K562 (cell line): ENCODE data around the gene ERH. TPM values are rescaled to one million over a fixed set of nuclear protein-coding genes. Genes with fewer than 3 reads are reported as not detected.

Experiments used
- CC2D1A ChIP-seq: fragments of 450-650 bp; IDR thresholded peaks from 2 replicates; pipeline ENCODE4 v1.6.1; 2017; ENCODE audit warnings: mild to moderate bottlenecking
- E2F3 ChIP-seq: fragments of 250-450 bp; sonication (Bioruptor Pico); IDR thresholded peaks from 2 replicates; pipeline ENCODE4 v1.4.0; 2020; ENCODE audit warnings: mild to moderate bottlenecking
- GABPB1 ChIP-seq: sonication (generic); formaldehyde crosslinking; IDR thresholded peaks from 2 replicates; pipeline ENCODE4 v1.8.0; 2022; ENCODE audit warnings: mild to moderate bottlenecking, missing genetic modification reagents
- NR2C1 ChIP-seq, 2 experiments: fragments of 450-650 bp; IDR thresholded peaks; 2 replicates each; pipeline ENCODE4 v1.6.1; 2017; ENCODE audit warnings: mild to moderate bottlenecking in 2 of 2, antibody characterized with exemption in 1 of 2, inconsistent platforms in 1 of 2, missing compliant biosample characterization in 1 of 2, missing genetic modification characterization in 1 of 2
- NR2F6 ChIP-seq: fragments of 450-650 bp; formaldehyde crosslinking; IDR thresholded peaks from 2 replicates; pipeline ENCODE4 v1.4.0; 2020; ENCODE audit warnings: mild to moderate bottlenecking
- RBM34 ChIP-seq: fragments of 200-400 bp; formaldehyde crosslinking; IDR thresholded peaks from 2 replicates; pipeline ENCODE4 v1.6.1; 2018; ENCODE audit warnings: low read length, borderline replicate concordance; ENCODE audit not compliant: insufficient read depth
- RFX7 ChIP-seq: fragments of 250-450 bp; sonication (Bioruptor Pico); IDR thresholded peaks from 2 replicates; pipeline ENCODE4 v1.5.1; 2021; ENCODE audit warnings: mild to moderate bottlenecking
- ZBED1 ChIP-seq: IDR thresholded peaks from 2 replicates; pipeline ENCODE4 v1.6.1; 2014
- ZNF764 ChIP-seq: fragments of 250-450 bp; sonication (Bioruptor Pico); IDR thresholded peaks from 2 replicates; pipeline ENCODE4 v1.4.0; 2020; ENCODE audit warnings: low read depth, mild to moderate bottlenecking, moderate library complexity
- polyA plus RNA-seq, 8 experiments: library from polyadenylated mRNA; depleted of rRNA in 4 of 8; stranded (reverse) in 5 of 8; unstranded in 3 of 8; fragments of >200 nt; fragmentation: Nextera tagmentation in 2 of 8; fragmentation: Illumina TruSeq in 1 of 8; extraction: Ambion mirVana in 2 of 8; extraction: Trizol in 1 of 8; gene quantifications; 2 replicates each; pipeline versions ENCODE4 v1.2.1 to v1.2.3, GENCODE V29; 2011 to 2014; ENCODE audit warnings: inconsistent platforms in 1 of 8, missing spikeins in 1 of 8
- total RNA-seq, 7 experiments: library from RNA; depleted of rRNA in 6 of 7; stranded (reverse); fragments of >200 nt in 6 of 7; fragmentation: Illumina TruSeq in 2 of 7; extraction: Trizol in 2 of 7; gene quantifications; 2 replicates each; pipeline versions ENCODE4 v1.2.1 to v1.2.3, GENCODE V29; 2011 to 2021; ENCODE audit warnings: low replicate concordance in 1 of 7
- TF ChIP-seq, protein P1 (sequence below): sonication (generic); formaldehyde crosslinking; IDR thresholded peaks from 2 replicates; pipeline ENCODE4 v1.8.0; 2023; ENCODE audit warnings: missing genetic modification reagents, mild to moderate bottlenecking, borderline replicate concordance
- TF ChIP-seq, protein P2 (sequence below): fragments of 200-800 bp; sonication (Bioruptor generic); IDR thresholded peaks from 2 replicates; pipeline ENCODE4 v1.6.1; 2016; ENCODE audit warnings: missing genetic modification characterization, missing compliant biosample characterization
- TF ChIP-seq, protein P3 (sequence below): sonication (generic); formaldehyde crosslinking; IDR thresholded peaks from 2 replicates; pipeline ENCODE4 v1.5.0; 2020; ENCODE audit warnings: missing genetic modification reagents

Gene ERH
- total and polyA plus RNA-seq, 9 of the 15 experiments (the other 6 are each of a cell fraction or from before 2014, with no cell fraction given), result 78.2 to 474 (median 250) TPM

DNA sequence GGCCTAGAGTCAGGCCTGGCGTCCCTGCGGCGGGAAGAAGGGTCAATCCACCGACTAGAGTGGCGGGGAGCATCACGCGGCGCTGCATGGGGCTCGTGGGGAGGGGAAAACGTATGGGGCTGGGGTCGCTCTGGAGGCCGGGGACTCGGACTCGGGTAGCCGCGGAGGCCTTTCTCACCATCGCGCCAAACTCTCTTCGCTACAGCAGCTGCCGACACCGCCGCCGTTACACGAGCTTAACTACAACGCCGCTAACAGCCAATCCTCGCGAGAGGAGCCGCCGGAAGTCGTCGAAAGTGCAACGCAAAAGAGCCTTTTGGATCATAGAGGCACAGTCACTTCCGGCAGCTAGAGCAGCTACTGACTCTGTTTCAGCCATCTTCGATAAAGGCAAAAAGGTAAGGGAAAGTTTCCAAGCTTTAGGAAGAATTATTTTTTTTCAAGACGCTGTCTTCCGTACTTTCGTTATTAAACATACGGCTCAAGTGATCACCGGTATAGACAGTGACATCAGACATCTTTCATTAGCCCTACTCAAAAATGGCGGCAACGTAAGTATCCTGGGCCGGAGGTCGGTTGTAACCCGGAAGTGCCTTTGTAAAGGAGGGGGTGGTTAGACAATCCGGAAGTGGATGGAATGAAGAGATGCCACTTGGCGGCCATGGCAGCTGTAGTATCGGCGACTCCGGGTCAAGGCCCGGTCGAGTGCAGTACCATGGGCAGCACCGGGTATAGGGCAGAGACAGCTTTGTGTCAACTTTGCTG, at the start of gene ERH, which contains the start of gene SLC39A9 (continued):
- TF ChIP-seq, protein P1, sequence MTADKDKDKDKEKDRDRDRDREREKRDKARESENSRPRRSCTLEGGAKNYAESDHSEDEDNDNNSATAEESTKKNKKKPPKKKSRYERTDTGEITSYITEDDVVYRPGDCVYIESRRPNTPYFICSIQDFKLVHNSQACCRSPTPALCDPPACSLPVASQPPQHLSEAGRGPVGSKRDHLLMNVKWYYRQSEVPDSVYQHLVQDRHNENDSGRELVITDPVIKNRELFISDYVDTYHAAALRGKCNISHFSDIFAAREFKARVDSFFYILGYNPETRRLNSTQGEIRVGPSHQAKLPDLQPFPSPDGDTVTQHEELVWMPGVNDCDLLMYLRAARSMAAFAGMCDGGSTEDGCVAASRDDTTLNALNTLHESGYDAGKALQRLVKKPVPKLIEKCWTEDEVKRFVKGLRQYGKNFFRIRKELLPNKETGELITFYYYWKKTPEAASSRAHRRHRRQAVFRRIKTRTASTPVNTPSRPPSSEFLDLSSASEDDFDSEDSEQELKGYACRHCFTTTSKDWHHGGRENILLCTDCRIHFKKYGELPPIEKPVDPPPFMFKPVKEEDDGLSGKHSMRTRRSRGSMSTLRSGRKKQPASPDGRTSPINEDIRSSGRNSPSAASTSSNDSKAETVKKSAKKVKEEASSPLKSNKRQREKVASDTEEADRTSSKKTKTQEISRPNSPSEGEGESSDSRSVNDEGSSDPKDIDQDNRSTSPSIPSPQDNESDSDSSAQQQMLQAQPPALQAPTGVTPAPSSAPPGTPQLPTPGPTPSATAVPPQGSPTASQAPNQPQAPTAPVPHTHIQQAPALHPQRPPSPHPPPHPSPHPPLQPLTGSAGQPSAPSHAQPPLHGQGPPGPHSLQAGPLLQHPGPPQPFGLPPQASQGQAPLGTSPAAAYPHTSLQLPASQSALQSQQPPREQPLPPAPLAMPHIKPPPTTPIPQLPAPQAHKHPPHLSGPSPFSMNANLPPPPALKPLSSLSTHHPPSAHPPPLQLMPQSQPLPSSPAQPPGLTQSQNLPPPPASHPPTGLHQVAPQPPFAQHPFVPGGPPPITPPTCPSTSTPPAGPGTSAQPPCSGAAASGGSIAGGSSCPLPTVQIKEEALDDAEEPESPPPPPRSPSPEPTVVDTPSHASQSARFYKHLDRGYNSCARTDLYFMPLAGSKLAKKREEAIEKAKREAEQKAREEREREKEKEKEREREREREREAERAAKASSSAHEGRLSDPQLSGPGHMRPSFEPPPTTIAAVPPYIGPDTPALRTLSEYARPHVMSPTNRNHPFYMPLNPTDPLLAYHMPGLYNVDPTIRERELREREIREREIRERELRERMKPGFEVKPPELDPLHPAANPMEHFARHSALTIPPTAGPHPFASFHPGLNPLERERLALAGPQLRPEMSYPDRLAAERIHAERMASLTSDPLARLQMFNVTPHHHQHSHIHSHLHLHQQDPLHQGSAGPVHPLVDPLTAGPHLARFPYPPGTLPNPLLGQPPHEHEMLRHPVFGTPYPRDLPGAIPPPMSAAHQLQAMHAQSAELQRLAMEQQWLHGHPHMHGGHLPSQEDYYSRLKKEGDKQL, result no peak
- TF ChIP-seq E2F3 (CRISPR knock-in tag), result no peak
- TF ChIP-seq GABPB1, result peak; percentile 97
- peak; percentile 99 for TF ChIP-seq NR2C1 (IDR thresholded peaks at IDR 0.05)
- TF ChIP-seq NR2C1 (tag; IDR thresholded peaks at IDR 0.05), result peak; percentile 99
- no peak for TF ChIP-seq ZNF764 (CRISPR knock-in tag)
- TF ChIP-seq CC2D1A, result no peak
- TF ChIP-seq, protein P2, sequence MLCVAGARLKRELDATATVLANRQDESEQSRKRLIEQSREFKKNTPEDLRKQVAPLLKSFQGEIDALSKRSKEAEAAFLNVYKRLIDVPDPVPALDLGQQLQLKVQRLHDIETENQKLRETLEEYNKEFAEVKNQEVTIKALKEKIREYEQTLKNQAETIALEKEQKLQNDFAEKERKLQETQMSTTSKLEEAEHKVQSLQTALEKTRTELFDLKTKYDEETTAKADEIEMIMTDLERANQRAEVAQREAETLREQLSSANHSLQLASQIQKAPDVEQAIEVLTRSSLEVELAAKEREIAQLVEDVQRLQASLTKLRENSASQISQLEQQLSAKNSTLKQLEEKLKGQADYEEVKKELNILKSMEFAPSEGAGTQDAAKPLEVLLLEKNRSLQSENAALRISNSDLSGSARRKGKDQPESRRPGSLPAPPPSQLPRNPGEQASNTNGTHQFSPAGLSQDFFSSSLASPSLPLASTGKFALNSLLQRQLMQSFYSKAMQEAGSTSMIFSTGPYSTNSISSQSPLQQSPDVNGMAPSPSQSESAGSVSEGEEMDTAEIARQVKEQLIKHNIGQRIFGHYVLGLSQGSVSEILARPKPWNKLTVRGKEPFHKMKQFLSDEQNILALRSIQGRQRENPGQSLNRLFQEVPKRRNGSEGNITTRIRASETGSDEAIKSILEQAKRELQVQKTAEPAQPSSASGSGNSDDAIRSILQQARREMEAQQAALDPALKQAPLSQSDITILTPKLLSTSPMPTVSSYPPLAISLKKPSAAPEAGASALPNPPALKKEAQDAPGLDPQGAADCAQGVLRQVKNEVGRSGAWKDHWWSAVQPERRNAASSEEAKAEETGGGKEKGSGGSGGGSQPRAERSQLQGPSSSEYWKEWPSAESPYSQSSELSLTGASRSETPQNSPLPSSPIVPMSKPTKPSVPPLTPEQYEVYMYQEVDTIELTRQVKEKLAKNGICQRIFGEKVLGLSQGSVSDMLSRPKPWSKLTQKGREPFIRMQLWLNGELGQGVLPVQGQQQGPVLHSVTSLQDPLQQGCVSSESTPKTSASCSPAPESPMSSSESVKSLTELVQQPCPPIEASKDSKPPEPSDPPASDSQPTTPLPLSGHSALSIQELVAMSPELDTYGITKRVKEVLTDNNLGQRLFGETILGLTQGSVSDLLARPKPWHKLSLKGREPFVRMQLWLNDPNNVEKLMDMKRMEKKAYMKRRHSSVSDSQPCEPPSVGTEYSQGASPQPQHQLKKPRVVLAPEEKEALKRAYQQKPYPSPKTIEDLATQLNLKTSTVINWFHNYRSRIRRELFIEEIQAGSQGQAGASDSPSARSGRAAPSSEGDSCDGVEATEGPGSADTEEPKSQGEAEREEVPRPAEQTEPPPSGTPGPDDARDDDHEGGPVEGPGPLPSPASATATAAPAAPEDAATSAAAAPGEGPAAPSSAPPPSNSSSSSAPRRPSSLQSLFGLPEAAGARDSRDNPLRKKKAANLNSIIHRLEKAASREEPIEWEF (CRISPR knock-in tag), result no peak
- TF ChIP-seq NR2F6 (CRISPR knock-in tag), result no peak
- TF ChIP-seq RBM34, result no peak
- no peak for TF ChIP-seq RFX7 (CRISPR knock-in tag)
- TF ChIP-seq ZBED1, result no peak
- TF ChIP-seq, protein P3, sequence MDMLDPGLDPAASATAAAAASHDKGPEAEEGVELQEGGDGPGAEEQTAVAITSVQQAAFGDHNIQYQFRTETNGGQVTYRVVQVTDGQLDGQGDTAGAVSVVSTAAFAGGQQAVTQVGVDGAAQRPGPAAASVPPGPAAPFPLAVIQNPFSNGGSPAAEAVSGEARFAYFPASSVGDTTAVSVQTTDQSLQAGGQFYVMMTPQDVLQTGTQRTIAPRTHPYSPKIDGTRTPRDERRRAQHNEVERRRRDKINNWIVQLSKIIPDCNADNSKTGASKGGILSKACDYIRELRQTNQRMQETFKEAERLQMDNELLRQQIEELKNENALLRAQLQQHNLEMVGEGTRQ (CRISPR knock-in tag), result no peak
